Subcutaneous adipose tissue (tissue), 4 donors: ENCODE measurements around the gene LTN1. TPM values are rescaled to one million over a fixed set of nuclear protein-coding genes. Genes with fewer than 3 reads are reported as not detected.

Experiments used
- CTCF ChIP-seq: fragments of 450-650 bp; IDR thresholded peaks from one replicate; pipeline ENCODE4 v1.5.1; 2016; ENCODE audit warnings: low read depth, mild to moderate bottlenecking, control low read depth, antibody characterized with exemption, moderate library complexity
- total RNA-seq, 4 donors: library from RNA; depleted of rRNA; stranded (reverse); fragments of >200 nt; gene quantifications; one replicate each; pipeline ENCODE4 v1.1.0, GENCODE V29; 2016

Gene LTN1
- total RNA-seq, 4 donors from 2014 or later, result 19.2 to 36.7 (median 28.2) TPM

GRCh38 chr21:29025328-29025713 lies 32.6 kb upstream of the LTN1 start:
- no peak for TF ChIP-seq CTCF

DNA sequence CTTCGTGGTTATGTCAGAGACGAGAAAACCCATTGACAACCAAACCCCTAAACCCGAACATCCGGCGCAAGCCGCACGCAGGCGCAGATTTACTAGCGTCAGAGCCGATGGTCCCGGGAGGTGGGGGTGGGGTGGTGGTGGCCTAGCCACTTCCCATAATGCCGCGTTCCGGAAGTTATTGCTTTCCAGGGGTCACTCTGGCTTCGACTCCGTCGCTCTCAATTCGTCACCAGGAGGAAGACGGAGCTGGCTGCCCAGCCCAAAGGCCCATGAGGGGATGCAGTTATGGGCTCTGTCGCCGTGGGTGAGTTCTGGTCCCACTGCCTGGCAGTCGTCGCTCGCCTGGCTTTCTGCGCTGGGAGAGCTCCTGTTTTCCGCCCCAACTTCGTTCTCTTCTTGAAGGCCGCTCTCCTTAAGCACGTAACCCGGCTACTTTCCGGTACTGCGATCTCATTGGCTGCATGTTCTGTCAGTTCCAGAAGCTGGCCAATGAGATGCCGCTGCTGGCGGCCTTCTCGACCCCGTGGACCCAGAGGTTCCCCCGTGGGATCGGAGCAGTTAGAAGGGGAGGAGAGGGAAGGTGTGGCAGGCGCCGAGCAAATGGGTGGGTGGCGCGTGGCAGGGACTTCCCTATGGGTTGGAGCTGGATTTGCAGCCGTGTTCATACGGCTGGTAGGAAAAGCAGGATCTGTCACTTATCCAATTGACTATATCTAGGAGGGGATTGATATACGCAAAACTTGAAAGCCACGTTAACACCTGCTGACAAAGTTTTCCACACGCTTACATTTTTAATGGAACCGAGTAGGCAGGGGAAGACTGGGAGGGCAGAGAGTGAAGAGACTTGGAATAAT lies 32.0 kb upstream of the LTN1 start, which contains the start of gene USP16:
USP16 (plus strand) TSS at position 195 of the 854 bp plus-strand sequence. CDS start 3,246 bp downstream, outside the sequence.
- no peak for TF ChIP-seq CTCF

GRCh38 chr21:29022166-29022565 lies 29.5 kb upstream of the LTN1 start:
- TF ChIP-seq CTCF, result no peak

DNA sequence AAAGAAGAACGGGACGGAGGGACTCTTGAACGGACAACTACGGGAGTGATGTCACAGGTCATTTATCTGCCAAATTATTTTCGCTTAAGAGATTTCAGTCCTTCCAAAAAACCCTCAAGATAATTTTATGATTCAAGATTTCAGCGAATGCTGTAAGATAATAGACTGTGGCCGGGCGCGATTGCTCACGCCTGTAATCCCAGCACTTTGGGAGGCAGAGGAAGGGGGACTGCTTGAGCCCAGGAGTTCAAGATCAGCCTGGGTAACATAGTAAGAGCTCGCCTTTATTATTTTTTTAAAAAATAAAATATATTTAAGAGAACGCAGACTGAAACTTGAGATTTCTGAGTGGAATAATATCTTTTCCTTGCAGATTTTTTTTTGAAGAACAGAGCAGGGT lies 25.9 kb upstream of the LTN1 start:
- TF ChIP-seq CTCF, result no peak

GRCh38 chr21:29017639-29018237 lies 25.1 kb upstream of the LTN1 start:
- TF ChIP-seq CTCF, result no peak

DNA sequence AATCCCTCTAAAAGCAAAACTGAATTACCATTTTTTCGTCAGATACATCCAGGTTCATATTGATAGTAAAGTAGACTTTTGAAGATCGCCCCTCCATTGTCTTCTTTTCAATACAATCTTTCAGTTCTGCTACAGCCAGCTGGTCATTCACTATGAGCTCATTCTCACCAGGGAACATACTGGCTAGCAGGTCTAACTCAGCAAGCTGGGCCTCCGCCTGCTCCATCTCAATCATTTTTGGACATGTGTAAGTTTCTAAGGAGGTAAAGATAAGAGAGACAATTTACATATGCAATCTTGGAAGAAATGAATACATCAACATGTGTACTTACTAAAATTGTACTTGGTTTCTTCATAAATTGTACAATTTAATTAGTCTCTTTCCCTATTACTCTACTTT lies 15.7 kb upstream of the LTN1 start:
- TF ChIP-seq CTCF, result no peak

DNA sequence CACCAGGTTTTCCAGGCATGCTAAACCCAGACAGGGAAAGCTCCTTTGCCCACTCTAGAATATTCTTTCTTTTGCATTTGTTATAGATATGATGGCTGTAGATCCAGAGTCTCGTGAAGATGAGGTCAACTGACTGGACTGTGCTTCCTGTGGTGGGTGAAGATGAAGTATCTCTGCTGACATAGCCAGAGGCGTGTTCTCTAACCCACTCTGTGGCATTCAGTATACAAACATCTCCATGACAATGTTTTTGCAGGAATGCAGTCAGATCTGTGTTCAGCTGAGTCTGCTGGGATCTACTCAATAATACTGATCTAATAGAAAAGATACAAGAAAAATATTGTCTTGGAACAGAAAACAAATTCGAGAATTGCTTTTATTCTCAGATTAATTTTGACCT lies 15.1 kb upstream of the LTN1 start:
- no peak for TF ChIP-seq CTCF
